Renal cortical epithelial cell (primary cell): ENCODE results near the gene ITGB5. TPM values are rescaled to one million over a fixed set of nuclear protein-coding genes. Genes with fewer than 3 reads are reported as not detected.
"Not testable (repeated sequence)": the region's sequence is repeated elsewhere in the genome, so short reads cannot be mapped to it uniquely, and the experiment has no call there.

Experiments used
- DNase-seq: peaks from one replicate; pipeline ENCODE4 v3.0.0-alpha.2; 2011; ENCODE audit warnings: low read depth
- total RNA-seq: library from RNA; depleted of rRNA; stranded (reverse); fragments of >200 nt; gene quantifications from 2 replicates; pipeline ENCODE4 v1.2.3, GENCODE V29; 2014

ITGB5 gene
- total RNA-seq, 1 donor from 2014 or later, result 304 TPM

DNA sequence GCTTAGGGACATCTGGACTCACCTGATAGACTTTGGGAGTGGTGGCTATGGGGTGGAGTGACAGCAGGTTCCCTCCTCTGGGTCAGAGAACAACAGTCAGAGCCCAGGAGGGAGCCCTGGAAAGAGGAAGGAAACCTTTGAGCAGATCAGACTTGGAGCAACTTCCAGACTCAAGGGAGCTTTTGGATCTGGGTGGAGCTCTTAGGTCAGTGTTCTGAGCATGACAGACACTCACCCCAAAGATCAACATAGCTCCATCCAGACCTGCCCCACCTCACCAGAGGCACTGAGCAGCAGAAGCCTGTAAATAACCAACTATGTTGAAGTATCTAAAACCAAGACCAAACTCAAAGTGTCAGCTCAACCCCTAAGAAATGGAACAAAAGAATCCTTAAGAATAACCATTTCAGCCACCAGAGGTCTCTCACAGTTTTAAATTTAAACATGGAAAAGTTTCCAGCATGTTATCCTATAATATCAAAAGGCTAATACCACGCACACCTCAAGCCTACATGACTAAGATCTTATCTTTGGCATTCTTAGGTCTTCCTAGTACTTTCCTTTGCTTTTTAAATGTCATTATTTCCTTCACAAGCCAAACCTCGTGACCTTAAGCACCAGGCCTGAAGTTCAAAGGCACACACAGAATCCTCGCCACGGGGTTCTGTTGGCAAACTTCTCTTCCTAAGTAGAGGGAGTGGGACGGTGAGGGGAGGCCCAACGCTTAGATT is 100.5 kb downstream of the ITGB5 start:
- peak; percentile 51 for DNase-seq

GRCh38 chr3:124785973-124786372 is 101.2 kb downstream of the ITGB5 start:
- no peak for DNase-seq

GRCh38 chr3:124784686-124785382 is 102.3 kb downstream of the ITGB5 start:
- peak; percentile 64 for DNase-seq

- no peak for DNase-seq
These were observed 103.5 kb downstream of the ITGB5 start for GRCh38 chr3:124783696-124784095.

- DNase-seq, result not testable (repeated sequence)
These were observed 104.8 kb downstream of the ITGB5 start for GRCh38 chr3:124782377-124782712.

DNA sequence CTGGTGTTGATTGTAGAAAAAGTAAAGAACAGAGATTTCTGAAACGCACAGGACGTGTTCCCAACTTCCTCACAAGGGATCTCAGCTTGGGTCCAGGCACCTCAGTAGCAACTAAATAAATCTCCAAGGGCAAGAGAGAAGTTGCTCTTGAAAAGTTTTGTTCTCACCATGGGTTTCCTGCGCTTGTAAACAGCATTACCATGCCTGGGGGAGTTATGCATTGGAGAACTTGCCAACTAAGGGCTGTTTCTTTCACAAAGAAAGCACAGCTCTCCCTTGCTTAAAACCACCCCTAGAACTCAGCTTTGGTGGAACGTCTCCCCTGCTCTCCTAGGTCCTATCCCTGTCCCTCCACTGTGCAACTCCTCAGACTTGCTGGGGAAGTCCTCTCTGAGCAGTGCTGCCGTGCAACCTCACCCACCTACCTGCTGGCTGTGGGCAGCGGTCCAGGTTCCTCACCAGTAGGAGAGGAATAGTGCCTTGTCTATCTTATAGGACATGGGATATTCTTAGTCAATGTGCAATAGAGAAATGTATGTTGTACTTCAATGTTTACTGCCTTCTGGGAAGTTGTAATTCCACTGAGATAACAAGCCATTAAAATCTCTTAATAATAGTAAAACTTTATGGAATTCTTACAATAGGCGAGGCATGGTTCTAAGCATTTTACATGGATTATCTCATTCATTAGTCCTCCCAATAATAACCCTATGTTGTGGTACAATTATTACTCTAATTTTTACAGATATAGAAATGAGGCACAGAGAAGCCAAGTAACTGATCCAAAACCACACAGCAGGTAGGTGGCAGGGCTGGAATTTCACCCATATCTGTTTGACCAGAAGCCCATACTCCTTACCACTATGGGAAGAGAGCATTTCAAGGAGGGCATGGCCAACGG is 105.4 kb downstream of the ITGB5 start:
- no peak for DNase-seq

GRCh38 chr3:124780761-124781475 is 106.2 kb downstream of the ITGB5 start:
- DNase-seq, result peak; percentile 55

GRCh38 chr3:124780356-124780755 is 106.8 kb downstream of the ITGB5 start:
- DNase-seq, result no peak

GRCh38 chr3:124779751-124780191 is 107.4 kb downstream of the ITGB5 start:
- no peak for DNase-seq

DNA sequence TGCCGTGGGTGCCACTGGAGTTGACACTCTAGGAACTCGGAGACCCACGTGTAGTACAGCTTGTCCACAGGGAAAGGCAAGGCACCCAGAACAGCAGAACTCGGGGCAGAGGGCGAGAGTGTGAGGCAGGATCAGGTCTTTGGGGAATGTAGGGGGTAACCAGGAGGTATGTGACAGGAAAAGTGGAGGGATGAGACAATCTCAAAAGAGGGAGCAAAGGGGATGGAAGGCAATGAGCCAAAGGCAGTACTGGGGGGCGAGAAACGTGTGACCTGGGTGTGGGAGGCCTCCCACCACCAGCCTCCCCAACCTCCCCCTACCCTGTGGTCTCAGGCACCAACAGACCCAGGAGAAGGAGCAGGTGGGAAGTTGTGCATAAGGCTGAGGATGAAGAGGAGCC is 108.0 kb downstream of the ITGB5 start:
- DNase-seq, result no peak

GRCh38 chr3:124777762-124778470 is 109.2 kb downstream of the ITGB5 start:
- DNase-seq, result no peak

DNA sequence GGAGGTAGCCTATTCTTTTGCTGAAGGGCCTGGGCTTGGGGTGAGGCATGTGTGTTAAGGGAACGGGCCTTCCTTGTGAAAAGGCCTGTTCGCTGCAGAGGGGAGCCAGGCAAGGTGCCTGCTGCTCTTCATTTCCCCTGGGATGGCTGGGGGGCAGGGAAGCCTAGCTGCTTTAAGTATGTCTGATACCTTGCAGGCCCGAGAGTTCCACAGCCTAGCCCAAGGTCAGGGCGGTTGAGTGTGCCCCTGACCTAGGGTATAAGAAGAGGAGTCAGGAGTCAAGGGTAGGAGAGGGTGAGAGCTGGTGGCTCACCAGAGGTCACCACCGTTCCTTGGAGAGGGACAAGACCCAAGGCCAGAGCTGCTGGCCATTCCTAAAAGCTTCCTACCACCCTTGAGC is 110.3 kb downstream of the ITGB5 start:
- DNase-seq, result no peak

DNA sequence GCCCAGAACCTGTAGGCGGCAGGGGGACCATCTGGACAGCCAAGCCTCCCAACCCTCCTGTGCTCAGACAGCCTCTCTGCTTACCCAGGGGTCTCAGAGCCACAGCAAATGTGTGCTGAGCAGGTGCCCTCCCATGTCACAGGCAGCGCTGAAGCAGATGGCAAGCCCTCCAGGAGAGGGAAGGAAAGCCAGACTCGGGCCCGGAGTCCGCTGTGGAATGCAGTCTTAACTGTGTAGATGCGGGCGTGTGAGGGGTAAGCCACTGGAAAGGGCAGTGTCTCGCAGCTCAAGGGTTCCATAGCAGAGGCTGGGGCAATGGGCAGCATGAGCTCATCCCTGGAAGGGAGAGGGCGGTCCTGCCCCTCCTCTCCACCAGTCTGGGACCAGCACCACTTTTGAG is 111.3 kb downstream of the ITGB5 start:
- DNase-seq, result no peak

DNA sequence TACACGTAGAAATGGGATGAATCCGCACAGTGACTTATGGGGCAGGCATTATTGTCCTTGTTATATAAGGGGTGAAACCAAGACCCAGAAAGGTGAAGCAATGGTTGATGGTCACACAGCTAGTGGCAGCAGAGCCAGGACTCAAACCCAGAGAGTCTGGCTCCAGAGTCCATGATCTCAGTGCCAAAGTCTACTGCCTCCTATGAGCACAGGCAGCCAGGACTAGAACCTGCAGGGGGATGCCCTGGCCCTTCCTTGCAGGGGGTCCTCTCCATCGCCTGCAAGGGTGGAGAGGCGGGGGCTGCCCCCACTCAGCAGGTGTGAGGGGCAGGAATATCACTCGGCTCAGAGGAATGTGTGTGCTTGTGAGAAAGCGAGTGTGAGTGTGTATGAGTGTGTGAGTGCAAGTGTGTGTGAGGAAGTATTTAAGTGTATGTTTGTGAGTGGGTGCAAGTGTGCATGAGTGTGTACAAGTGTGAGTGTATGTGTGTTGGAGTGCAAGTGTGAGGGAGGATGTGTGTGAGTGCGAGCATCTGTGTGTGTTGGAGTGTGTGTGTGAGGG is 112.2 kb downstream of the ITGB5 start:
- no peak for DNase-seq

DNA sequence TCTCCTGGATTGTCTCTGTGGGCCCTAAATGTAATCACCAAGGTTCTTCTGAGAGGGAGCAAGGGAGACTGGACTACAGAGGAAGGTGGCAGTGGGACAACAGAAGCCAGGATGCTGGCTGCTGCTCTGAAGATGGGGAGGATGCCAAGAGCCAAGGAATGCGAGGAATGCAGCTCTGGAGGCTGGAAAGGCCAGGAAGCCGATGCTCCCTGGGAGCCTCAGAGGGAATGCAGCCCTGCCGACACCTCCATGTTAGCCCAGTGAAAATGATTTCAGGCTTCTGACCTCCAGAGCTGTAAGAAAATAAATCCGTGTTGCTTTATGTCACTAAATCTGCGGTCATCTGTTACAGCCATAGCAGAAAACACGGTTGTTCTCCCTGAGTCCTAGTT is 112.8 kb downstream of the ITGB5 start:
- DNase-seq, result peak; percentile 64

GRCh38 chr3:124773351-124774326 is 113.5 kb downstream of the ITGB5 start:
- DNase-seq, result no peak

- DNase-seq, result no peak
These were observed 114.9 kb downstream of the ITGB5 start for GRCh38 chr3:124772081-124772831.

DNA sequence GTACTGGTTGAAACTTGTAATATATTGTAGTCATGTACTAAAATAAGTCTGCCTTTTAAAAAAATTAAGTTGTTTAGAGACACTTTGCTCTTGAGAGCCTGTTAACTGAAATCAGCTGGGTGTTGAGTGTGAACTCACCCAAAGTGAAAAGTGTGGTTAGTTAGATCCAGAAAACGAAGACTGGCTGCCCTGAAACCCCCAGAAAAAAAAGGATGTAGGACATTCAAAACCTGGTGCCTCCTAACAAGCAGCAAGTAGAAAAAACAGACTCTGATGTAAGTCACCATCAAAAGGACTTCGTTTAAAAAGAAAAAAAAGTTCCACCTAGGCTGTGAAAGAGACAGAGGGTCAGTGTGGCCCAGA is 116.1 kb downstream of the ITGB5 start:
- no peak for DNase-seq
